Measurements from ENCODE around the gene FGD4. TPM values are rescaled to one million over a fixed set of nuclear protein-coding genes. Genes with fewer than 3 reads are reported as not detected.

FGD4 gene
- total and polyA plus RNA-seq, 9 of the 15 experiments (the other 6 are each of a cell fraction or from before 2014, with no cell fraction given): 0.05 to 0.51 (median 0.27) TPM

DNA sequence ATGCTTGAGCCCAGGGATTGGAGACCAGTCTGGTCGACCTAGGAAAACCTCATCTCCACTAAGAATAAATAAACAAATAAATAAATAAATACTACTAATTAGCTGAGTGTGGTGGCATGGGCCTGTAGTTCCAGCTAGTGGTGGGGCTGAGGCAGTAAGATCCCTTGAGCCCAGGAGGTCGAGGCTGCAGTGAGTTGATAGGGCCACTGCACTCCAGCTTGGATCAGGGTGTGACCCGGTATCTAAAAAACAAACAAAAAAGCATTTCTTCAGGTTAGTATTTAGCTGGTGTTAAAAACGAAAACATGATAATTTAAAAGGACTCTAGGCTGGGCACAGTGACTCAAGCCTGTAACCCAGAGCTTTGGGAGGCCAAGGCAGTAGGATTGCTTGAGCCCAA is 1.2 kb upstream of the FGD4 start:
- H3K27ac ChIP-seq (ENCODE audit: extremely low read depth, low read depth, low read length): no peak overlapping the region
- H3K27me3 ChIP-seq (ENCODE audit: control insufficient read depth in 2 of 2, insufficient read depth in 2 of 2, low read length in 2 of 2): peaks cover 2 to 18% of the 10 kb centered on the region in 2 experiments; a peak in 4 of 5 replicates
- H2AFZ ChIP-seq (ENCODE audit: low read depth, low read length): no peak overlapping the region
- intact Hi-C loops (cut with micrococcal nuclease) (no loop called here), in situ Hi-C loops (cut with MboI) (no loop called here)
- no peaks in the 10 kb centered on the region for H3K36me3 ChIP-seq (ENCODE audit: control insufficient read depth, insufficient read depth, low read length)
- no peaks in the 10 kb centered on the region for H3K9me1 ChIP-seq (ENCODE audit: control insufficient read depth, insufficient read depth, low read length)
- no peaks in the 10 kb centered on the region for H3K9me3 ChIP-seq (replicated peaks; ENCODE audit: control insufficient read depth, insufficient read depth, low read depth, low read length)
- ChIA-PET CTCF (ENCODE audit: low intra/inter-chr PET ratio) (no interaction called here), POLR2A (interaction anchor here (1.0 kb wide), 1 partner anchor 9 kb away, joined by 3 read pairs; no protein-coding TSS in a partner anchor)
- H4K20me1 ChIP-seq (replicated peaks; ENCODE audit: control insufficient read depth, insufficient read depth, low read length): no peaks in the 10 kb centered on the region
- WGBS (ENCODE audit: insufficient coverage, low coverage, missing lambda C conversion rate): 6% methylated on average over 4 of the region's 4 CpGs
- DNase-seq (ENCODE audit: extremely low read depth in 1 of 4, low spot score in 3 of 4): peak in 1 of 4 experiments; percentile 5
- no peak overlapping the region for H3K4me2 ChIP-seq (ENCODE audit: insufficient read depth, low read length)
- ATAC-seq: no peak
- no TSS peak for BruUV-seq (replicated peaks)
- H3K79me2 ChIP-seq (ENCODE audit: control insufficient read depth, insufficient read depth, low read length): no peaks in the 10 kb centered on the region
- TF ChIP-seq, protein P1, sequence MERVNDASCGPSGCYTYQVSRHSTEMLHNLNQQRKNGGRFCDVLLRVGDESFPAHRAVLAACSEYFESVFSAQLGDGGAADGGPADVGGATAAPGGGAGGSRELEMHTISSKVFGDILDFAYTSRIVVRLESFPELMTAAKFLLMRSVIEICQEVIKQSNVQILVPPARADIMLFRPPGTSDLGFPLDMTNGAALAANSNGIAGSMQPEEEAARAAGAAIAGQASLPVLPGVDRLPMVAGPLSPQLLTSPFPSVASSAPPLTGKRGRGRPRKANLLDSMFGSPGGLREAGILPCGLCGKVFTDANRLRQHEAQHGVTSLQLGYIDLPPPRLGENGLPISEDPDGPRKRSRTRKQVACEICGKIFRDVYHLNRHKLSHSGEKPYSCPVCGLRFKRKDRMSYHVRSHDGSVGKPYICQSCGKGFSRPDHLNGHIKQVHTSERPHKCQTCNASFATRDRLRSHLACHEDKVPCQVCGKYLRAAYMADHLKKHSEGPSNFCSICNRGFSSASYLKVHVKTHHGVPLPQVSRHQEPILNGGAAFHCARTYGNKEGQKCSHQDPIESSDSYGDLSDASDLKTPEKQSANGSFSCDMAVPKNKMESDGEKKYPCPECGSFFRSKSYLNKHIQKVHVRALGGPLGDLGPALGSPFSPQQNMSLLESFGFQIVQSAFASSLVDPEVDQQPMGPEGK (CRISPR knock-in tag; IDR thresholded peaks at IDR 0.05; ENCODE audit: borderline replicate concordance): no peak
- TF ChIP-seq ZNF23 (CRISPR knock-in tag; IDR thresholded peaks at IDR 0.05) (no peak), HEY1 (CRISPR knock-in tag; IDR thresholded peaks at IDR 0.05; ENCODE audit: borderline replicate concordance) (no peak), MED1 (CRISPR knock-in tag; IDR thresholded peaks at IDR 0.05; ENCODE audit: borderline replicate concordance) (no peak), MCM5 (IDR thresholded peaks at IDR 0.05; ENCODE audit: low read depth) (no peak)
- no peak for FAIRE-seq
- H3K4me1 ChIP-seq (replicated peaks in 1 of 2; ENCODE audit: control insufficient read depth in 2 of 2, insufficient read depth in 2 of 2, low read length in 2 of 2): peaks cover 4 to 14% of the 10 kb centered on the region in 2 experiments; a peak in 4 of 5 replicates
- H3K4me3 ChIP-seq: no peak overlapping the region
- H3K9ac ChIP-seq (ENCODE audit: insufficient read depth in 1 of 2, low read depth in 2 of 2, low read length in 2 of 2): no peak overlapping the region

All from K562 (cell line).